GM19239 (cell line): ENCODE data around the gene UTS2.

Experiments used
- DNase-seq: peaks from one replicate; pipeline ENCODE4 v3.0.0; 2011; ENCODE audit warnings: low spot score; ENCODE audit not compliant: insufficient read length
- FAIRE-seq: peaks from 2 replicates; lab custom pipeline; 2011; peaks lifted over from hg19 to GRCh38; lab: Jason Lieb, UNC

Gene UTS2

DNA sequence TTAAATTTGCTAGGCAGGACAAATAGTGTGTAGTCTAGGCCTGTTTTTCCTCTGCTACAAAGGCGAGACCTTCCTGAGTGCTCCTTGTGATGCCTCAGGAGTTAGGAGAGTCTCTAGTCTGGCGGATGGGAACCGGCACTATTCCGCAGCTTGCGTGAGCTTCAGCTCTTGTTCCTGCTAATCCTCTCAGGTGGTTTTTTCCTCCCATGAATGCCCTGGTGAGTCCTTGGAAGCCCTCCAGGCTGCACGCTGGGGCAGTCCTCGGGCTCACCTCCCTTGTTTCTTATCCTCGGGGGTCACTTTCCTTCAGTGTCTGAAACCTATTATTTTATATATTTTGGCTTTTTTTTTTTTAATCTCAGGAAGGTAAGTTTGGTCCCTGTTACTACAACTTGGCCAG is 28.2 kb downstream of the UTS2 start:
- no peak for FAIRE-seq
- no peak for DNase-seq

DNA sequence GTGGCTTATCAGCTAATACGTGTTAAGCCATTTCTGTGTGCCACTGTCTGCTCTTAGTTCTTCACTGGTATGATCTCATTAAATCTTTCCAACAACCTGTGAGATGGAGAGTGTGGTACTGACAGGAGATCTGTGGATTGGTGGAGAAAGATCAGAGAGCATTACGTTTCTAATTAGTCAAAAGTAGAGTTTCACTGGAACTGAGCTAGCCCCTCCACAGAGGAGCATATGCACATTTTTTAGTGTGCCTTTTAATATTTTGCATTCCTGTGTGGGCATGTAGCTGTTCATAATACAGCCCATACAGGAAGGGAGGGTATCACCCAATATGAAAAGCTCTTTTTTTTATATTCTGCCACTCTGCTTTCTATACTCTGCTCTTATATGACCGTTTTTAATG is 31.6 kb downstream of the UTS2 start:
- DNase-seq = no peak
- FAIRE-seq = no peak

DNA sequence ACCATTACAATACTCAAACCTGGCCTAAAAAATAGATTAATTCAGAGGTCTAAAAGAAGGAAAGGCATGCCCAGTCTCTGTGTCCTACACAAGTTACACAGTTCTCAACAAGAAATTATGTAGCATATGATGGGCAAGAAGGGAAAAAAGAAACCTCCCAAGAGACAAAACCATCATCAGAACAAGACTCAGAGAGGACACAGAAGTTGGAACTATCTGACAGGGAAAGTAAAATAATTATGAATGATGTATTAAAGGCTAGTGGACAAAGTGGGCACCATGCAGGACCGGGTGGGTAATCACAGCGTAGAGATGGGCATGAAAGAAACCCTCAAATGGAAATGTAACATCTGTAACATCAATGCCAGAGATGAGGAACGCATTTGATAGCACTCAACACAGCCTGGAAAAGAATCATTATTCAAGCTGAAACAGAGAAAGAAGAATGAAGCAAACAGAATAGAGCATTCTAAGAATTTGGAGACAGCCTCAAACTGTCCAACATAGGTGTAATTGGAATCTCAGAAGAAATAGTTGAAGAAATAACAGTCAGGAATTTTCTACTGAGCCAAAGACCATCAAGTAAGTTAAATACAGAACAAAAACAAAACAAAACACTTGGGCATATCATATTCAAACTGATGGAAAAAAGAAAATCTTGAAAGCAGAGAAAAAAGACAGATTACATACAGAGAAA is 39.0 kb downstream of the UTS2 start:
- DNase-seq (no peak), FAIRE-seq (no peak)

DNA sequence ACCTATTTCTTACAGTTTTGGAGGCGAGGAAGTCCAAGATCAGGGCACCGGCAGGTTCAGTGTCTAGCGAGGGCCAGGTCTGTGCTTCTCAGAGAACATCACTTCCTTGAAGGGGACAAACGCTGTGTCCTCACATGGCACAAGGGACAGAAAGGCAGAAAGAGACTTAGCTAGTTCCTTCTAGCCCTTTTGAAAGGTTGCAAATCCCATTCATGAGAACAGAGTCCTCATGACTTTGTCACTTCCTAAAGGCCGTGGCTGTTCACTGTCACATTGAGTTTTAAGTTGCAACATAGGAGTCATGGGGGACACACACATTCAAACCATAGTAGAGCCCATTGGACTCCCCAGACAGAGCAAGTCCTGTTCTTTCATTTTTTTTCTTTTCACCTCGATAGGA is 41.4 kb downstream of the UTS2 start:
- FAIRE-seq = no peak
- DNase-seq = no peak

DNA sequence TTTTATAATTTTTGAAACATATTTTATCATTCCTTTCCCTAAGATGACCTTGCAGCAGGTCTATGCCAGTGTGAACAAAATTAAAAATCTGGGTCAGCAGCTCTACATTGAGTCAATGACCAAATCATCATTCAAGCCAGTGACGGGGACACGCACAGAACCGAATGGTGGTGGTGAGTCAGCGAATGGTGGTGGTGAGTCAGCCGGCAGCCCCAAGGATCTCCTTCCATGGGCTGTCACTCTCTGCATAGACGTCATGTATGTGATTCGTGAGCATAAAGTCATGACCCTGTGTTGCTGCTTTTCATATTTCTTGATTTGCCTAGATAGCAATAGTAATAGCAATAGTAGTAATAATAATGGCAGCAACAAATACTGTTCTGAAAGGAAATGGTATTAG is 42.5 kb downstream of the UTS2 start:
- FAIRE-seq (no peak), DNase-seq (no peak)

DNA sequence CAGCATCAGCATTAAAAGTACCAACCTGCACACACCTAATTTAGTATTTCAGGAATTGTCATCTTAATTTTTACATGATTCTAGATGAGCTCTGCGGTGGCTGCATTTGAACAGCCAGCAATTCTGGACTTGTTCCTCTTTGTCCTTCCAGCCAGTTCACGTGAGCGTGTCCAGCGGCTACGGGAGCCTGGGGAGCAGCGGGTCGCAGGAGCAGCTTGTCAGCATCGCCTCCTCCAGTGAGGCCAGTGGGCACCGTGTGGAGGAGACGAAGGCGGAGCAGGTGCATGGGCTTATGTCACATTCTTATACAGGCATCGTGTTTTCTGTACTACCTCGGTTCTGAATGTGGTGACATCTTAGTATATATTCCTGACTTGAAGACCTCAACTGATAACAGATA is 43.1 kb downstream of the UTS2 start:
- FAIRE-seq = no peak

DNA sequence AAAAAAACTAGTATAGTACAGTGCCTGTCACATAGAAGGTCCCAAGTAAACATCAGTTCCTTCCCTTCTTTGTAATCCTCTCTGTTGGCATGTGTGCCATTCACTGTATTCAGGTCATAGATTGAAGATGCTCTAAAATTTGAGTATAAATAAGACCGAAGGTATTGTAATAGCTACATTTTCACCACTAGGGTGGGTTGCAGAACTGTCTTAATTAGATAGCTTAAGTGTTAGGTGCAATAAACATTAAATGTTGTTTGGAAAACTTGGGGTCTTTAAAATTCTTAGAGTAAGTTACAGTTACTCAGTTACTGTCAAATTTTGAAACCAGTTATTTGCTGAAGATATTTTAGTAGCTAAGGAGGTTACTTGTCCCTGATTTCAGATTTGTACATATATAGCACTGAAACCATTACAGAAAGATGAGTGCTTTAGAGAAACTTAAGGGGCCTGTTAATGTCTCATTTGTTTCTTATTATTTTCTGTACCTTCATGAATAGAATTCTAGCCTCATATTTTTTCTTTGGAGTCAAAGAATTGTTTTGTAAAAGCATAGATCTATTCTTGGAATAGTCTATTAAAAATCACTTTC is 44.5 kb downstream of the UTS2 start:
- FAIRE-seq (no peak), DNase-seq (no peak)

More for the DNA sequence above, 43.1 kb downstream of the UTS2 start:
- DNase-seq = no peak

DNA sequence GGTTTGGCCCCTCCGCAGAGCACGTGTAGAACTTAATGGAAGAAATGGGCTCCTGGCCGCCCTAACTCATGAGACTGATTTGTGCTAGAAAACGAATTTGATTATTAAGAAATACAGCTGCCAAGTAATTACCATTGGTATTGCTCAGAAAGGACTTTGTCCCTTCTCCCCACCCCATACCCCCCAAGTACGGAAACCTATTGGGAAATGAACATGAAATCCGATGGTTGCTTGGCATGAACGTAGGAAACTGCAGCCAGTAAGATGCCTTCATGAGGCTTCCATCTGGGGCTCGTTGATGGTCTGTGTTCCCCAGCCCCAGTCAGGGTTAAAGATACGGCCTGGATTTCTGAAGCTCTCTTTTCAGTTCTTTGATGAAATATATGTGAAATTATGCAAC is 47.4 kb downstream of the UTS2 start:
- DNase-seq (no peak), FAIRE-seq (no peak)
